ENCODE results near the gene C5AR2.

DNA sequence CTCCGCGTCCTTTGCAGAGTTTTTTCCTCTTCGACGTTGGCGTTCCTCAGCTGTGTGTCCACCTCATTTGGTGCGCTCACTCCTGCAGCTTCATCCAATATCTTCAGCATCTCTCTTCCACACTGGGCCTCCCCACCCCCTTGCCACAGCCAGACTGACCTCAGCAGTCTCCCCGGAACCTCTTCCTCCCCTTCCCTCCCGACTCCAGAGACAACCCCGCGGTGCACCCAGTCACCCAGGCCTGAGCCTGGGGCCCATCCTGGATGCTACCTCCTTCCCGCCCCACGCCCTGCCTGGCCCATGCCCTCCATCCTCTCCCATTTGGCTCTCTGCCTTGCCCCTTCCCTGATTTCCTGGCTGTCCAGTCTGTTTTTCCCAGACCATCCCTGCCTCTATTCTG lies 8.1 kb upstream of the C5AR2 start:
- TF ChIP-seq, protein P1, sequence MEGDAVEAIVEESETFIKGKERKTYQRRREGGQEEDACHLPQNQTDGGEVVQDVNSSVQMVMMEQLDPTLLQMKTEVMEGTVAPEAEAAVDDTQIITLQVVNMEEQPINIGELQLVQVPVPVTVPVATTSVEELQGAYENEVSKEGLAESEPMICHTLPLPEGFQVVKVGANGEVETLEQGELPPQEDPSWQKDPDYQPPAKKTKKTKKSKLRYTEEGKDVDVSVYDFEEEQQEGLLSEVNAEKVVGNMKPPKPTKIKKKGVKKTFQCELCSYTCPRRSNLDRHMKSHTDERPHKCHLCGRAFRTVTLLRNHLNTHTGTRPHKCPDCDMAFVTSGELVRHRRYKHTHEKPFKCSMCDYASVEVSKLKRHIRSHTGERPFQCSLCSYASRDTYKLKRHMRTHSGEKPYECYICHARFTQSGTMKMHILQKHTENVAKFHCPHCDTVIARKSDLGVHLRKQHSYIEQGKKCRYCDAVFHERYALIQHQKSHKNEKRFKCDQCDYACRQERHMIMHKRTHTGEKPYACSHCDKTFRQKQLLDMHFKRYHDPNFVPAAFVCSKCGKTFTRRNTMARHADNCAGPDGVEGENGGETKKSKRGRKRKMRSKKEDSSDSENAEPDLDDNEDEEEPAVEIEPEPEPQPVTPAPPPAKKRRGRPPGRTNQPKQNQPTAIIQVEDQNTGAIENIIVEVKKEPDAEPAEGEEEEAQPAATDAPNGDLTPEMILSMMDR (IDR thresholded peaks at IDR 0.05; ENCODE audit: low read depth, low read length): no peak
- no peak for TF ChIP-seq EZH2phosphoT487 (IDR thresholded peaks at IDR 0.05; ENCODE audit: low read depth)
